GM19324 (cell line): ENCODE results near the gene RPIA.
A peak's percentile ranks its signal among the peaks of the same experiment; 100 is the strongest.

ENCODE experiments used
- ATAC-seq: cut with Tn5 transposase; IDR thresholded peaks from one replicate; pipeline ENCODE4 v1.9.1; 2021; ENCODE audit warnings: mild to moderate bottlenecking, moderate library complexity; ENCODE audit not compliant: unreplicated experiment, low FRiP score

RPIA gene

GRCh38 chr2:88683160-88684021 lies 8.1 kb upstream of the RPIA start:
- no peak for ATAC-seq

DNA sequence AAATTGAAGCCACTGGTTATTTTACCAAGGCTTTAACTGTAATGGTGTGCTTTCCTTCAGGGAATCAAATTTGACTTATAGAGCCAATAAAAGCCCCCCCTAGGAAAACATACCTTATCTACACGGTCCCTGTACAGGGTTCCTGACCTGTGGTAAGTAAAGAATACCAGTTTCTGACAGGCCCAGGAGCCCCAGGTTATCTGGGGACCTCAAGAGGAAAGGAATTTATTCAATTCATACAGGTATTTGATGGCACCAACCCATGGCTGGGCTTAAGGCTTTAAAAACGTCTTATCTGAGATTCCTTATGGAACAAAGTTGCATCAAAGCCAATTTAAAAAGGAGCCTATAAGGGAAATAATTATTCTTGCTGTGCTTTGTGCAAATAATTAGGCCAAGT lies 7.0 kb upstream of the RPIA start:
- ATAC-seq: no peak

DNA sequence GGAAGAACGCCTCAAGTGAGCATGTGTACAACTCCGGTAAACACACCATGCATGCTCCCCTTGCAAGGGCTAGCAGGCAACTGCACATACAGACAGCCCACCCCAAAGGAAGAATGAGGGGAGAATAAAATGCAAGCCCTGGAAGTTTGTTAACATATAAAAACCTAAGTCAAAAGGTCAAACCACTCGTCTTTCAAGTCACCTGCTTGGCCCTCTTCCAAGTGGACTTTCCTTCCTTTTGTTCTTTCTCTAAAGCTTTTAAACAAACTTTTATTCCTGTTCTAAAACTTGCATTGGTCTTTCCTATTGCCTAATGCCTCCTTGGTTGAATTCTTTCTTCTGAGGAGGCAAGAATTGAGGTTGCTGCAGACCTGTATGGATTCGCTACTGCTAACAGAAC lies 5.2 kb upstream of the RPIA start:
- no peak for ATAC-seq

DNA sequence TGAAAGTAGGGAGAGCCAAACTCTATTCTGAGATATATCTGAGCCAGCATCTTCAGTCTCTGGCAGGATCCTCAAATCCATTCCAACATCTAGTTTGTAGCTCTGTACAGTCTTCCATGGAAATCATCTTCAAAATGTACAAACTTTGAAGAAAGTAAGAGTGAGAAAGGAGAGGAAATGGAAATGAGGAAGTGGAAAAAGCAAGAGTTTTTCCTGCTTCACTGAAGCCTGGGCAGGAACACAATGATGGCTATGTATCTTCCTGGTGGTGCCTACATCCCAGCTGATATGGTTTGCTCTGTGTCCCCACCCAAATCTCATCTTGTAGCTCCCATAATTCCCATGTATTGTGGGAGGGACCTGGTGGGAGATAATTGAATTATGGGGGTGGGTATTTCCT lies 4.1 kb upstream of the RPIA start:
- no peak for ATAC-seq

DNA sequence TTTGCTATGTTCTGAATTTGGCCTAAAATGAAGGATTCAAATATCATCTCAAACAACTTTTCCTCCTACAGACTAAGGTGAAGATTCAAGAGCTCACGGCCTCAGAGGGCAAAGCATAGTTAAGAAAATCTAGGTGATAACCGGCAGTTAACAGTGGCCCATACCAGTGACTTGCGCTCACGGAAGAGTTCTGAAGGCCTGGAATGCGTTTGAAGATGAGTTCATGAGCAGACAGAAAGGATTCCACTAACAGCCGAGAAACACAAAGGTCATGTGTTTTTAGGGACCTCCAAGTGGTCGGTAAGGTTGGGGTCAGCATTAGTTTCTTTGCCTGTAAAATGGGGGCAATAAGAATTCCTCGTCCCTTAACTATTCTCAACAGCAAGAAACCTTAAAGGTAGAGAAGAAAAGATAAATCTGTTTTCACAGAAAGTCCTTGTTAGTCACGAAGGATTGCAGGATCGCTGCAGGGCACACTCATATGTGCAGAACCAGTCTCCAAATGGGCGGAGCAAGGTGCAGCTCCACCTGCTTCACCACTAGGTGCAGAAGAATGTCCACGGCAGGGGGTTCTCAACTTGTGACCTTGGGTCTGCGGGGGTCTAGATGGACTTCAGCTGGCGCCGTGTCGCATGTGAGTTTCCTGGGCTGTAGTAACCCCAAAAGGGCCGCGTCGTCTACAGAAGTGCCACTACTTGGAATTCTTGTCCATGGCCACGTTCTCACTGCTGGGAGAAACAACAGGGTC lies 708 bp upstream of the RPIA start:
- peak; percentile 3 for ATAC-seq

DNA sequence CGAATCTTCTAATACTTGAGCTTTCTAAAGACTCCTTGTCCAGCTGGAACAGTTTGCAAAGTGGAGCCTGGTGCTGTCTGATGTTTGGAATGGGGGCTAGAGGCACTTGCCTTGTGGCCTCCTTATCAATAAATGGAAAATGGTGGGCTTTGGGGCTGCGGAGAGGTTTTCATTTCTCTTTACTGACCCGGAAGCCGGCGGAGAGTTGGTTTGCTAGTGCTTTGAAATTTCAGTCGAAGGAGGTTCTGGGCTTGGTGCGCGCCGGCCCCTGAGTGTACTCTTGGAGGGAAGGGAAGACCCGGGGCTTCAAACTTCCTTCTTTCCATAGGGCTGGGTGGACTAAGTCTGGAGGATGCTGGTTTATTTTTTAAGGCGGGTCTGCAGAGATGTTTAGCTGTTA lies 714 bp downstream of the RPIA start:
- ATAC-seq: no peak

DNA sequence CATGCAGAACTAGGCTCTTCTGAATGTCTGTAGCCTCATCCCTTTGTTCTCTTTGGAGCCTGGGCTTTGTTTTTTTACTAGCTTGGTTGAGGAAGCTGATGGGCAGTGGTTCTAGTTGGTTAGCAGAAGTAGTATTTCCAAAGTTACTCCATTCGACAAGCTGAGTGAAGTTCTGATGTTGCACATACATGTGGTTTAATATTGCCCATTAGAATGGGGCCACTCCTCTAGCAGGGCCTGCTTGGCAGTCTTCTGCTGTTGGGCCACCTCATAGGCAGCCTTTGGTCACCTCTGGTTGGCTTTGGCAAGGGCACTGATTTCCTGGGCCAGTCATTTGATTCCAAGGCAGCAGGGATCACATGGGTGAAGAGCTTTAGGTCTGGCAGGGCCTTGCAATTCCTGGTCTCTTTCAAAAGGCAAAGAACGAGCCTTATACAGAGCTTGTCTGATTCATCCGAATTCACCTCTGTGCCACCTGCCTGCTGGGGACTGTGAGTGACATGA lies 2.5 kb downstream of the RPIA start:
- ATAC-seq: no peak

GRCh38 chr2:88696611-88697010 lies 5.1 kb downstream of the RPIA start:
- ATAC-seq: no peak

GRCh38 chr2:88697370-88698026 lies 6.0 kb downstream of the RPIA start:
- ATAC-seq: no peak

GRCh38 chr2:88698027-88698413 lies 6.5 kb downstream of the RPIA start:
- ATAC-seq: no peak

- ATAC-seq: no peak
Observed at GRCh38 chr2:88698498-88699233, 7.2 kb downstream of the RPIA start.

GRCh38 chr2:88707003-88707402 lies 15.5 kb downstream of the RPIA start:
- ATAC-seq: no peak

- ATAC-seq: no peak
Observed at GRCh38 chr2:88709181-88709631, 17.7 kb downstream of the RPIA start.

DNA sequence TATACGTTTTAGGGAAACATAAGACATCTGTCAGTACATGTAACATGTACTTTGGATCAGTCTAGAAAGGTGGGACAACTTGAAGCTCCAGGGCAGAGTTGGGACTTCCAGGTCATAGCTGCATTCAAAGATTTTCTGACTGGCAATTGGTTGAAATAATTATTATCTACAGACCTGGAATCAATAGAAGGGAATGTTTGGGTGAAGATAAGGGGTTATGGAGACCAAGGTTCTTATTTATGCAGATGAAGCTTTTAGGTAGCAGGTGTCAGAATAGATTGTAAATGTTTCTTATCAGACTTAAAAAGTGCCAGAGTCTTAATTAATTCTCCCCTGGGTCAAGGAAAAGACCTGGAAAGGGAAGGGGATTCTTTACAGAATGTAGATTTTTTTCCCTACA lies 19.8 kb downstream of the RPIA start:
- no peak for ATAC-seq

GRCh38 chr2:88711897-88712296 lies 20.4 kb downstream of the RPIA start:
- ATAC-seq: no peak

GRCh38 chr2:88713408-88713807 lies 21.9 kb downstream of the RPIA start:
- no peak for ATAC-seq

- no peak for ATAC-seq
Observed at GRCh38 chr2:88714667-88715066, 23.2 kb downstream of the RPIA start.

GRCh38 chr2:88720399-88720798 lies 28.9 kb downstream of the RPIA start:
- ATAC-seq: no peak

DNA sequence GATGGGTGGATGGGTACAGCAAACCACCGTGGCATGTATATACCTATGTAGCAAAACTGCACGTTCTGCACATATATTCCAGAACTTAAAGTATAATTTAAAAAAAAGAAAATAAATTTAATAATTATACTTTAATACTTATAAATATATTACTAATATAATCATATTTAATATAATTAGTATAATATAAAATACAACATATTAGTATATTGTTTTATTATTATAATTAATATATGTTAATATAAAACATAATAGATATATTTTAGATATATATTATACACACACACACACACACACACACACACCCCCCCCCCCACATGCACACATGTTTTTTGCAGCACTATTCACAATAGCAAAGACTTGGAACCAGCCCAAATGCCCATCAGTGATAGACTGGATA lies 29.8 kb downstream of the RPIA start:
- no peak for ATAC-seq

DNA sequence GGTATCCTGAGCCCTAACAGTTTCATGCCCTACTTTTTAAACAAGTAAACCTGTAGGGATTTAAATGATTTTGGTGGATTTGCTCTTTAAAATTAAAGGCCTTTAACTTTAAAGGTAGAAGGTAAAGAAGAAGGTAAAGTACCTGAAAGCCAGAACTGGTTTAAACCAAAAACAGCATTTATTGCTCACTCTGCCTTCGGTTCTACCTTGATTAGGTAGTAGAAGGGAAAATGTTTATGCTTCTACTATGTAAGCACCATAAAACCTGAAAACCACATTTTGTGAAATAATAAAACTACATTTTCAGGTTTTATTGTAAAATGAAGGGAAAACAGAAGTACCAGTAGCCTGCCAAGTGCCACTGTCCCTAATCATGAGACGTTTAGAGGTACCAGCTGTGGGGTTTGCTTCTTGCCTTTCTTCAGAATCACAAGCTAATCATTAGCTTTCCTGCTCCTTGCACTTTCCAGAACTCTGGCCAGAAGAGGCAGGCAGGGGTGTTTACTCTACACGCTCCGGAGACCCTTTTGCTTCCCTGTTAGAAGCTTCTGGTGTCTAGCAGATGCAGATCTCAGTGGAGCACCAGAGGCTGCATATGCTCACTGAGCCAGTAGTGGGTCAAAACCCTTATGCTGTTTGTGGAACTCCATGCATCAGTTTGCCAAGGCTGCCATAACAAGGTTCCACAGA lies 33.3 kb downstream of the RPIA start:
- ATAC-seq: no peak
